K562 (cell line): ENCODE measurements around the gene ACTN1. TPM values are rescaled to one million over a fixed set of nuclear protein-coding genes. Genes with fewer than 3 reads are reported as not detected.

ENCODE experiments used
- ATAC-seq: fragments of 200-7000 bp; cut with Tn5 transposase; 3 replicates; pipeline ENCODE4 v1.9.1; 2020; ENCODE audit warnings: moderate library complexity
- BruUV-seq: library from RNA; stranded (reverse); fragments of 400-500 nt; replicated peaks from 2 replicates; lab custom pipeline; 2021; lab: Mats Ljungman, UMichigan
- CTCF ChIA-PET: fragments of 300-600 bp; formaldehyde crosslinking; extraction: SDS; loops from one replicate; lab custom pipeline; 2021; ENCODE audit warnings: low intra/inter-chr PET ratio; lab: Yijun Ruan, JAX
- POLR2A ChIA-PET: fragments of 300-600, 350-650 bp; sonication (Branson Sonifier 250); formaldehyde crosslinking; extraction: SDS; loops from one replicate; lab custom pipeline; 2021; ENCODE audit warnings: antibody characterized with exemption, inconsistent platforms; lab: Yijun Ruan, JAX
- DNase-seq, 4 experiments: peaks; one replicate each; pipeline versions ENCODE4 v3.0.0 to v3.0.0-alpha.2; 2011 to 2018; ENCODE audit warnings: low spot score in 3 of 4, mixed read lengths in 3 of 4; ENCODE audit errors: extremely low read depth in 1 of 4
- FAIRE-seq: peaks from 2 replicates; lab custom pipeline; 2011; peaks lifted over from hg19 to GRCh38; lab: Jason Lieb, UNC
- H2AFZ ChIP-seq: 2 replicates; pipeline ENCODE4 v1.6.0; 2011; ENCODE audit warnings: low read depth, low read length, control low read depth, inconsistent platforms
- H3K27ac ChIP-seq: fragments of 200-600 bp; 3 replicates; pipeline ENCODE4 v1.8.0; 2011; ENCODE audit warnings: low read depth, mild to moderate bottlenecking, control low read depth, inconsistent platforms, low read length, moderate library complexity, mixed read lengths; ENCODE audit errors: extremely low read depth
- H3K27me3 ChIP-seq, 2 experiments: fragments of 300-600 bp in 1 of 2; 2 replicates in 1 of 2; 3 replicates in 1 of 2; pipeline versions ENCODE4 v1.6.0 to v1.8.0; 2011; ENCODE audit warnings: inconsistent platforms in 2 of 2, low read length in 2 of 2, mild to moderate bottlenecking in 1 of 2, mixed read lengths in 1 of 2, moderate library complexity in 1 of 2; ENCODE audit not compliant: control insufficient read depth in 2 of 2, insufficient read depth in 2 of 2
- H3K36me3 ChIP-seq: fragments of 300-600 bp; 3 replicates; pipeline ENCODE4 v1.8.0; 2011; ENCODE audit warnings: mild to moderate bottlenecking, low read length, inconsistent platforms; ENCODE audit not compliant: control insufficient read depth, insufficient read depth
- H3K4me1 ChIP-seq, 2 experiments: fragments of 200-600 bp in 1 of 2; replicated peaks in 1 of 2; 2 replicates in 1 of 2; 3 replicates in 1 of 2; pipeline versions ENCODE4 v1.5.1 to v1.8.0; 2011; ENCODE audit warnings: inconsistent platforms in 2 of 2, low read length in 2 of 2, mild to moderate bottlenecking in 1 of 2, mixed read lengths in 1 of 2, moderate library complexity in 1 of 2; ENCODE audit not compliant: control insufficient read depth in 2 of 2, insufficient read depth in 2 of 2
- H3K4me2 ChIP-seq: 2 replicates; pipeline ENCODE4 v1.6.1; 2011; ENCODE audit warnings: low read length, control low read depth, inconsistent platforms, mixed read lengths; ENCODE audit not compliant: insufficient read depth
- H3K4me3 ChIP-seq: fragments of 200-600 bp; sonication (generic), shearing (Covaris generic); 2 replicates; pipeline ENCODE4 v1.5.1; 2016; ENCODE audit warnings: control low read depth, inconsistent platforms
- H3K79me2 ChIP-seq: fragments of 200-600 bp; 3 replicates; pipeline ENCODE4 v1.8.0; 2011; ENCODE audit warnings: low read length, inconsistent platforms; ENCODE audit not compliant: control insufficient read depth, insufficient read depth
- H3K9ac ChIP-seq, 2 experiments: 2 replicates each; pipeline versions ENCODE4 v1.6.0 to v1.6.1; 2011; ENCODE audit warnings: low read depth in 2 of 2, low read length in 2 of 2, control low read depth in 1 of 2, inconsistent platforms in 1 of 2, mild to moderate bottlenecking in 1 of 2, mixed read lengths in 1 of 2; ENCODE audit not compliant: insufficient read depth in 1 of 2
- H3K9me1 ChIP-seq: one replicate; pipeline ENCODE4 v1.6.0; 2011; ENCODE audit warnings: inconsistent platforms, mild to moderate bottlenecking, low read length, moderate library complexity; ENCODE audit not compliant: control insufficient read depth, insufficient read depth
- H3K9me3 ChIP-seq: replicated peaks from 2 replicates; pipeline ENCODE4 v1.5.1; 2011; ENCODE audit warnings: low read depth, low read length, inconsistent platforms; ENCODE audit not compliant: control insufficient read depth, insufficient read depth
- H4K20me1 ChIP-seq: replicated peaks from 2 replicates; pipeline ENCODE4 v1.6.1; 2011; ENCODE audit warnings: low read length, inconsistent platforms, mixed read lengths; ENCODE audit not compliant: control insufficient read depth, insufficient read depth
- CEBPB ChIP-seq: fragments of 450-650 bp; IDR thresholded peaks from 2 replicates; pipeline ENCODE4 v1.6.1; 2016; ENCODE audit warnings: missing genetic modification characterization, missing compliant biosample characterization
- GTF2A2 ChIP-seq: IDR thresholded peaks from 2 replicates; pipeline ENCODE4 v1.6.1; 2016; ENCODE audit warnings: mild to moderate bottlenecking, missing genetic modification characterization, missing compliant biosample characterization
- KAT2B ChIP-seq: IDR thresholded peaks from one replicate; pipeline ENCODE4 v1.6.1; 2012; ENCODE audit warnings: low read depth, mild to moderate bottlenecking, control low read depth, inconsistent platforms, low read length, moderate library complexity
- MYBL2 ChIP-seq, 2 experiments: fragments of 450-650 bp in 1 of 2; sonication (generic) in 1 of 2; formaldehyde crosslinking in 1 of 2; IDR thresholded peaks; 2 replicates each; pipeline versions ENCODE4 v1.6.1 to v1.8.1; 2017 to 2022; ENCODE audit warnings: borderline replicate concordance in 1 of 2, inconsistent platforms in 1 of 2, low read depth in 1 of 2, mild to moderate bottlenecking in 1 of 2, missing genetic modification reagents in 1 of 2, moderate library complexity in 1 of 2
- TCF7 ChIP-seq: sonication (generic); IDR thresholded peaks from 2 replicates; pipeline ENCODE4 v1.6.1; 2016; ENCODE audit warnings: antibody characterized with exemption, borderline replicate concordance
- THRAP3 ChIP-seq: fragments of 450-650 bp; IDR thresholded peaks from 2 replicates; pipeline ENCODE4 v1.6.1; 2016; ENCODE audit warnings: mild to moderate bottlenecking, inconsistent platforms, borderline replicate concordance
- ZFP36 ChIP-seq: fragments of 150-350 bp; IDR thresholded peaks from 2 replicates; pipeline ENCODE4 v1.6.1; 2018; ENCODE audit warnings: low read length, low read depth; ENCODE audit not compliant: partially characterized antibody
- ZNF224 ChIP-seq: sonication (generic); formaldehyde crosslinking; IDR thresholded peaks from 2 replicates; pipeline ENCODE4 v1.8.0; 2022; ENCODE audit warnings: mild to moderate bottlenecking, missing genetic modification reagents
- WGBS: fragments of 100-300 bp; shearing (Covaris generic); methylation state at CpG from one replicate; pipeline ENCODE4 v1.1.6; 2016; ENCODE audit warnings: low coverage, mixed read lengths; ENCODE audit not compliant: insufficient coverage; ENCODE audit errors: missing lambda C conversion rate; 5-methylcytosine and 5-hydroxymethylcytosine counted together
- in situ Hi-C: fragments of 300-500 bp; cut with MboI; formaldehyde crosslinking; loops from 4 replicates; pipeline ENCODE4 v1.15.0; 2018; ENCODE audit warnings: inconsistent platforms, mixed read lengths
- intact Hi-C: fragments of 100-400 bp; cut with micrococcal nuclease; formaldehyde crosslinking; loops from 2 replicates; pipeline ENCODE4 v1.14.2; 2022
- polyA plus RNA-seq, 8 experiments: library from polyadenylated mRNA; depleted of rRNA in 4 of 8; stranded (reverse) in 5 of 8; unstranded in 3 of 8; fragments of >200 nt; fragmentation: Nextera tagmentation in 2 of 8; fragmentation: Illumina TruSeq in 1 of 8; extraction: Ambion mirVana in 2 of 8; extraction: Trizol in 1 of 8; gene quantifications; 2 replicates each; pipeline versions ENCODE4 v1.2.1 to v1.2.3, GENCODE V29; 2011 to 2014; ENCODE audit warnings: inconsistent platforms in 1 of 8, missing spikeins in 1 of 8
- total RNA-seq, 7 experiments: library from RNA; depleted of rRNA in 6 of 7; stranded (reverse); fragments of >200 nt in 6 of 7; fragmentation: Illumina TruSeq in 2 of 7; extraction: Trizol in 2 of 7; gene quantifications; 2 replicates each; pipeline versions ENCODE4 v1.2.1 to v1.2.3, GENCODE V29; 2011 to 2021; ENCODE audit warnings: low replicate concordance in 1 of 7
- TF ChIP-seq, protein P1 (sequence below): fragments of 250-450 bp; sonication (Bioruptor Pico); IDR thresholded peaks from 2 replicates; pipeline ENCODE4 v1.4.0; 2020
- TF ChIP-seq, protein P2 (sequence below): fragments of 250-450 bp; sonication (Bioruptor Pico); IDR thresholded peaks from 2 replicates; pipeline ENCODE4 v1.9.0; 2021; ENCODE audit warnings: mild to moderate bottlenecking
- TF ChIP-seq, protein P3 (sequence below): fragments of 450-650 bp; IDR thresholded peaks from 2 replicates; pipeline ENCODE4 v1.6.1; 2016; ENCODE audit warnings: low read depth, mild to moderate bottlenecking, moderate library complexity
- TF ChIP-seq, protein P4 (sequence below): fragments of 250-450 bp; sonication (Bioruptor Pico); IDR thresholded peaks from 2 replicates; pipeline ENCODE4 v1.5.0; 2021

ACTN1 gene
- total and polyA plus RNA-seq, 9 of the 15 experiments (the other 6 are each of a cell fraction or from before 2014, with no cell fraction given) = 2.2 to 67.7 (median 34.5) TPM

DNA sequence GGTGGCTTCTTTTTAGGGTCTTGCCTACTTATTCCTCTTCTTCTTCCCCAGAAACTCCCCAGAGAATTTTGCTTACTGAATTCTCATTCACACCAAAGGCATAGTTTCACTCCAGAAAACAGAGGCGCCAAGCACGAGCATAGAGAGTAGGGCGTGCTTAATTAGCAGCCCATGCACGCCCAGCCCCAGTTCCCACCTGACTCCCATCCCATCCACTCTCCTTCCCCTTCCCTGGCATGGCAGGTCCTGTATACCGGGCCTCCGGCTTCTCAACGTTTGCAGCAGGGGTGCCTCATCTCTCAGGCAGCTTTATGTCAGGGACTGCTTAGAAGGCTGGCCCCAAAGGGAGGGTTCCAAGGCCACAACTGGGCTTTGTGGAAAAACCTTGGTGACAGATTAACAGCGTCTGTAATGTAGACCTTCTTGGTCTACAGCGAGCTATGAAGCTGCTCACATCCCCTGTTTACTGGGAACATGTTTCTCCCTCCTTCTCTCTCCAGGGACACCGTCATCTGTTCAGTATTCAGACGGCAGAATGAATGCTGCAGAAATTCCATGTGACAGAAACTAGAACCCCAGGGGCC lies 62.7 kb downstream of the ACTN1 start (continued):
- TF ChIP-seq, protein P1, sequence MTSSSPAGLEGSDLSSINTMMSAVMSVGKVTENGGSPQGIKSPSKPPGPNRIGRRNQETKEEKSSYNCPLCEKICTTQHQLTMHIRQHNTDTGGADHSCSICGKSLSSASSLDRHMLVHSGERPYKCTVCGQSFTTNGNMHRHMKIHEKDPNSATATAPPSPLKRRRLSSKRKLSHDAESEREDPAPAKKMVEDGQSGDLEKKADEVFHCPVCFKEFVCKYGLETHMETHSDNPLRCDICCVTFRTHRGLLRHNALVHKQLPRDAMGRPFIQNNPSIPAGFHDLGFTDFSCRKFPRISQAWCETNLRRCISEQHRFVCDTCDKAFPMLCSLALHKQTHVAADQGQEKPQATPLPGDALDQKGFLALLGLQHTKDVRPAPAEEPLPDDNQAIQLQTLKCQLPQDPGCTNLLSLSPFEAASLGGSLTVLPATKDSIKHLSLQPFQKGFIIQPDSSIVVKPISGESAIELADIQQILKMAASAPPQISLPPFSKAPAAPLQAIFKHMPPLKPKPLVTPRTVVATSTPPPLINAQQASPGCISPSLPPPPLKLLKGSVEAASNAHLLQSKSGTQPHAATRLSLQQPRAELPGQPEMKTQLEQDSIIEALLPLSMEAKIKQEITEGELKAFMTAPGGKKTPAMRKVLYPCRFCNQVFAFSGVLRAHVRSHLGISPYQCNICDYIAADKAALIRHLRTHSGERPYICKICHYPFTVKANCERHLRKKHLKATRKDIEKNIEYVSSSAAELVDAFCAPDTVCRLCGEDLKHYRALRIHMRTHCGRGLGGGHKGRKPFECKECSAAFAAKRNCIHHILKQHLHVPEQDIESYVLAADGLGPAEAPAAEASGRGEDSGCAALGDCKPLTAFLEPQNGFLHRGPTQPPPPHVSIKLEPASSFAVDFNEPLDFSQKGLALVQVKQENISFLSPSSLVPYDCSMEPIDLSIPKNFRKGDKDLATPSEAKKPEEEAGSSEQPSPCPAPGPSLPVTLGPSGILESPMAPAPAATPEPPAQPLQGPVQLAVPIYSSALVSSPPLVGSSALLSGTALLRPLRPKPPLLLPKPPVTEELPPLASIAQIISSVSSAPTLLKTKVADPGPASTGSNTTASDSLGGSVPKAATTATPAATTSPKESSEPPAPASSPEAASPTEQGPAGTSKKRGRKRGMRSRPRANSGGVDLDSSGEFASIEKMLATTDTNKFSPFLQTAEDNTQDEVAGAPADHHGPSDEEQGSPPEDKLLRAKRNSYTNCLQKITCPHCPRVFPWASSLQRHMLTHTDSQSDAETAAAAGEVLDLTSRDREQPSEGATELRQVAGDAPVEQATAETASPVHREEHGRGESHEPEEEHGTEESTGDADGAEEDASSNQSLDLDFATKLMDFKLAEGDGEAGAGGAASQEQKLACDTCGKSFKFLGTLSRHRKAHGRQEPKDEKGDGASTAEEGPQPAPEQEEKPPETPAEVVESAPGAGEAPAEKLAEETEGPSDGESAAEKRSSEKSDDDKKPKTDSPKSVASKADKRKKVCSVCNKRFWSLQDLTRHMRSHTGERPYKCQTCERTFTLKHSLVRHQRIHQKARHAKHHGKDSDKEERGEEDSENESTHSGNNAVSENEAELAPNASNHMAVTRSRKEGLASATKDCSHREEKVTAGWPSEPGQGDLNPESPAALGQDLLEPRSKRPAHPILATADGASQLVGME (CRISPR knock-in tag) = no peak
- no peak for TF ChIP-seq CEBPB
- no peak for TF ChIP-seq MYBL2 (IDR thresholded peaks at IDR 0.05; ENCODE audit: low read depth)
- TF ChIP-seq MYBL2 (CRISPR knock-in tag; IDR thresholded peaks at IDR 0.05; ENCODE audit: borderline replicate concordance) = no peak
- TF ChIP-seq, all 486 proteins: peak for 0

DNA sequence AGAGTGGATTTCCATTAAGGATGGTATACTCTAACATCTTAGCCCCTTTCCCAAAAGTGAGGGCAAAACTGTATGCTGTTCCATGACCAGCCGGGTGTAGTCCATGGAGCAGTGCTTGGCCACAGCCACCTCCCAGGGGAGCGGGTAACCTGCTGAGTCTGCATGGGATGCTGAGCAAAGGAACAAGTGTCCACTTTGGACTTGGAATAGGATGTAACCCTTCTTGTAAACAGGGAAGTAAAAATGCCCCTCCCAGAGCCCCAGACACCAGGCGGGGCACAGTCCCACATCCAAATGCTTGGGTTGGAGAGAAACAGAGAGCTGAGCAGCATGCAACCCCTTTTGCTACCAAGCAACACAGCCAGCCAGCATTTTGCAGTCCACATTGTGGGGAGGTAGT lies 65.6 kb downstream of the ACTN1 start:
- no peaks in the 10 kb centered on the region for H3K9me3 ChIP-seq
- BruUV-seq = no TSS peak
- FAIRE-seq (no peak), DNase-seq (no peak), ATAC-seq (no peak)
- WGBS = 93% methylated on average over 3 of the region's 3 CpGs
- no peak overlapping the region for H2AFZ ChIP-seq
- no peaks in the 10 kb centered on the region for H3K9me1 ChIP-seq
- no peaks in the 10 kb centered on the region for H3K79me2 ChIP-seq
- H4K20me1 ChIP-seq = no peaks in the 10 kb centered on the region
- peaks cover 37% of the 10 kb centered on the region; the same call in 2 of the 3 replicates for H3K36me3 ChIP-seq
- intact Hi-C loops (loop anchor here (10.0 kb wide), 1 partner anchor 91 kb away; no protein-coding TSS in a partner anchor), in situ Hi-C loops (loop anchor here (10.0 kb wide), 1 partner anchor 181 kb away; no protein-coding TSS in a partner anchor)
- ChIA-PET POLR2A (no interaction called here), CTCF (no interaction called here)
- no peak overlapping the region for H3K4me3 ChIP-seq
- H3K27ac ChIP-seq = no peak overlapping the region
- H3K9ac ChIP-seq = no peak overlapping the region
- H3K27me3 ChIP-seq = no peaks in the 10 kb centered on the region
- H3K4me1 ChIP-seq = no peaks in the 10 kb centered on the region
- H3K4me2 ChIP-seq = no peak overlapping the region
- no peak for TF ChIP-seq THRAP3
- no peak for TF ChIP-seq TCF7
- TF ChIP-seq, protein P2, sequence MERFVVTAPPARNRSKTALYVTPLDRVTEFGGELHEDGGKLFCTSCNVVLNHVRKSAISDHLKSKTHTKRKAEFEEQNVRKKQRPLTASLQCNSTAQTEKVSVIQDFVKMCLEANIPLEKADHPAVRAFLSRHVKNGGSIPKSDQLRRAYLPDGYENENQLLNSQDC (CRISPR knock-in tag) = no peak
- TF ChIP-seq ZFP36 = no peak
- TF ChIP-seq KAT2B = no peak
- TF ChIP-seq, protein P3, sequence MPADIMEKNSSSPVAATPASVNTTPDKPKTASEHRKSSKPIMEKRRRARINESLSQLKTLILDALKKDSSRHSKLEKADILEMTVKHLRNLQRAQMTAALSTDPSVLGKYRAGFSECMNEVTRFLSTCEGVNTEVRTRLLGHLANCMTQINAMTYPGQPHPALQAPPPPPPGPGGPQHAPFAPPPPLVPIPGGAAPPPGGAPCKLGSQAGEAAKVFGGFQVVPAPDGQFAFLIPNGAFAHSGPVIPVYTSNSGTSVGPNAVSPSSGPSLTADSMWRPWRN = no peak
- TF ChIP-seq, protein P4, sequence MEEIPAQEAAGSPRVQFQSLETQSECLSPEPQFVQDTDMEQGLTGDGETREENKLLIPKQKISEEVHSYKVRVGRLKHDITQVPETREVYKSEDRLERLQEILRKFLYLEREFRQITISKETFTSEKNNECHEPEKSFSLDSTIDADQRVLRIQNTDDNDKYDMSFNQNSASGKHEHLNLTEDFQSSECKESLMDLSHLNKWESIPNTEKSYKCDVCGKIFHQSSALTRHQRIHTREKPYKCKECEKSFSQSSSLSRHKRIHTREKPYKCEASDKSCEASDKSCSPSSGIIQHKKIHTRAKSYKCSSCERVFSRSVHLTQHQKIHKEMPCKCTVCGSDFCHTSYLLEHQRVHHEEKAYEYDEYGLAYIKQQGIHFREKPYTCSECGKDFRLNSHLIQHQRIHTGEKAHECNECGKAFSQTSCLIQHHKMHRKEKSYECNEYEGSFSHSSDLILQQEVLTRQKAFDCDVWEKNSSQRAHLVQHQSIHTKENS (CRISPR knock-in tag) = no peak
- no peak for TF ChIP-seq ZNF224 (CRISPR knock-in tag)
- TF ChIP-seq GTF2A2 = no peak
